Measurements from ENCODE around the gene CD3D.
"Not testable (repeated sequence)": the region's sequence is repeated elsewhere in the genome, so short reads cannot be mapped to it uniquely, and the experiment has no call there.

- TF ChIP-seq CTCF (conservative IDR thresholded peaks at IDR 0.05; ENCODE audit: low read length); EZH2phosphoT487 (IDR thresholded peaks at IDR 0.05; ENCODE audit: borderline replicate concordance, low read depth, low read length): not testable (repeated sequence)
Measured at GRCh38 chr11:118308995-118309528, 33.4 kb downstream of the CD3D start.
